WTC11 (cell line): ENCODE measurements around the gene AGAP1.

ENCODE experiments used
- AFF4 ChIP-seq: sonication (generic); formaldehyde crosslinking; IDR thresholded peaks from 2 replicates; pipeline ENCODE4 v1.8.1; 2023; ENCODE audit warnings: mild to moderate bottlenecking, missing genetic modification reagents, borderline replicate concordance
- ATF1 ChIP-seq: sonication (generic); formaldehyde crosslinking; IDR thresholded peaks from 2 replicates; pipeline ENCODE4 v1.8.1; 2023; ENCODE audit warnings: mild to moderate bottlenecking, moderate library complexity, missing genetic modification reagents
- ATF6 ChIP-seq: sonication (generic); formaldehyde crosslinking; IDR thresholded peaks from 2 replicates; pipeline ENCODE4 v1.8.1; 2023; ENCODE audit warnings: mild to moderate bottlenecking, missing genetic modification reagents
- CREM ChIP-seq: sonication (generic); formaldehyde crosslinking; IDR thresholded peaks from 2 replicates; pipeline ENCODE4 v1.8.1; 2022; ENCODE audit warnings: mild to moderate bottlenecking, missing genetic modification reagents, moderate library complexity
- CTCF ChIP-seq: fragments of 200-600 bp; IDR thresholded peaks from 2 replicates; pipeline ENCODE4 v1.8.0; 2022; ENCODE audit warnings: antibody characterized with exemption
- FOXK1 ChIP-seq: sonication (generic); formaldehyde crosslinking; IDR thresholded peaks from 2 replicates; pipeline ENCODE4 v1.8.0; 2022; ENCODE audit warnings: mild to moderate bottlenecking, moderate library complexity, missing genetic modification reagents
- MAX ChIP-seq: sonication (generic); formaldehyde crosslinking; IDR thresholded peaks from 2 replicates; pipeline ENCODE4 v1.8.0; 2022; ENCODE audit warnings: mild to moderate bottlenecking, missing genetic modification reagents
- NFYB ChIP-seq: sonication (generic); formaldehyde crosslinking; conservative IDR thresholded peaks from 2 replicates; pipeline ENCODE4 v1.8.0; 2022; ENCODE audit warnings: low read depth, missing genetic modification reagents
- ZBTB21 ChIP-seq: sonication (generic); formaldehyde crosslinking; IDR thresholded peaks from 2 replicates; pipeline ENCODE4 v1.8.1; 2023; ENCODE audit warnings: mild to moderate bottlenecking, missing genetic modification reagents, borderline replicate concordance
- ZMAT4 ChIP-seq: fragments of 250-450 bp; sonication (Bioruptor Pico); IDR thresholded peaks from 2 replicates; pipeline ENCODE4 v1.9.0; 2021; ENCODE audit warnings: mild to moderate bottlenecking

GRCh38 chr2:235860871-235861270, 367.0 kb downstream of the AGAP1 start:
- TF ChIP-seq CTCF, result no peak
- no peak for TF ChIP-seq CREM (CRISPR knock-in tag)
- TF ChIP-seq ATF1, result no peak
- no peak for TF ChIP-seq AFF4 (CRISPR knock-in tag)
- TF ChIP-seq FOXK1 (CRISPR knock-in tag), result no peak
- no peak for TF ChIP-seq NFYB (CRISPR knock-in tag)
- no peak for TF ChIP-seq MAX (CRISPR knock-in tag)
- TF ChIP-seq ZBTB21 (CRISPR knock-in tag), result no peak
- TF ChIP-seq ATF6, result no peak
- TF ChIP-seq ZMAT4 (CRISPR knock-in tag), result no peak
